Measurements from ENCODE around the gene BRINP1.
A peak's percentile ranks its signal among the peaks of the same experiment; 100 is the strongest.

The BRINP1 gene

DNA sequence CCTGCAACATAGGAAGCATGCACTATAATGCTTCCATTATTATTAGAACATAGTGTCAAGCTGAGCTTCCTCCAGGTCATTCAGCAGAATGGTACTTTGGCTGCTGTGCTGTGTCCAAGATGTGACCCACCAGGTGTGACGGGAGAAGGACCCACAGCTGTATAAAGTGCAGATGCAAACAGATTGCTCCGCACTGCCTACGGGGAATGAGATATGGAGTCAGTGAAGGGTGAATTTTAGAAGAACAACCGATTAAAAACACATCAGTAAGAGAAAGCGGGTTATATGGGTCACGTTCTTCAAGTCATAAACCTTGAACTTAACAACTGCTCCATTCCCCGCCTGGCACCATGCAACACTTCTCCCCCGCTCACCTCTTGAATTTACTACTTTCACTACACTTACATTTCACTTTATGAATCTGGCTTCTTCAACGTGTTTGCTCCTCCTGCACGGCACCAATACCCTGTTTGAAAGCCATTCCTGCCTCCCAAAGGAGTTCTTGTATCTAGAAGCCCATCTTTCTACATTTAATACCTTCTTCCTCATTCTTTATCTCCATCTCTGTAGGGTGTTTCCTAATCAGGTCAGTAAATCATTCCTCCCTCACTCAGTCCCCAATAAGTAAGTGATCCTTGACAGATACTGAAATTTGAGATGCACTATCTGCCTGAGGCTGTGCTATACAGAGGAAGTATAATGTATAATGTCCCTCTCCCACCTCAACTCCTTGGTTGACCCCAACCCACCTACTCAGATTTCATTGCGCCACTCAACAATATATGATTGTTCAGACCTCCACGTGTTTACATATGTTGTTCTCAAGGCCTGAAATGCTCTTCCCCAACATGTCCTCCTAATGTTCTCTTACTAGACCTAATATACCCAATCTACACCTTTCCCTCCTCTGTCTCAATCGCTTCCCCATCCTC, 25.9 kb downstream of the BRINP1 start:
- no peak for FAIRE-seq
- no peak for DNase-seq (ENCODE audit: low spot score)

GRCh38 chr9:119339056-119339455, 30.2 kb downstream of the BRINP1 start:
- no peak for FAIRE-seq

GRCh38 chr9:119337573-119337972, 31.7 kb downstream of the BRINP1 start:
- DNase-seq (ENCODE audit: low spot score) (no peak), FAIRE-seq (no peak)

More at GRCh38 chr9:119339056-119339455, 30.2 kb downstream of the BRINP1 start:
- no peak for DNase-seq (ENCODE audit: low spot score)

- FAIRE-seq, result no peak
- no peak for DNase-seq (ENCODE audit: low spot score)
Measured at GRCh38 chr9:119334745-119335144, 34.5 kb downstream of the BRINP1 start.

- no peak for FAIRE-seq
- no peak for DNase-seq (ENCODE audit: low spot score)
Measured at GRCh38 chr9:119333507-119334229, 35.6 kb downstream of the BRINP1 start.

DNA sequence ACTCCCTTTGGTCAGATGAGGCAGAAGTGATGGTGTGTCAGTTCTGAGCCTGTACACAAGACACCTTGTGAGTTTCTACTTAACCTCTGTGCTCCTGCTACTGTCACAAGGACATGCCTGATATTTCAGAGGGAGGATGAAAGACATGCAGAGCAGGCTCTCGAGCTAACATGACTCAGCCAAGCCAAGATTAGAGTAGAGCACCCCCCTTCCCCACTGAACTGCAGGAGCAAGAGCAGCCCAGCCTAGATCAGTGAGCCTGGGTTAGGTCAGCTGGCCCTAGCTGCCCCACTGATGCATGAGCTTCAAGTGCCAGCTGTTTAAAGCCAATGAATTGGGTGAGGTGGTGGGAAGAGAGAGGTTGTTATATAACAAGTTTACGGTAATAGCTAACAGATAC, 36.7 kb downstream of the BRINP1 start:
- no peak for FAIRE-seq

GRCh38 chr9:119322184-119322583, 47.1 kb downstream of the BRINP1 start:
- FAIRE-seq, result peak; percentile 98
- DNase-seq (ENCODE audit: low spot score), result peak; percentile 85

More for the DNA sequence above, 36.7 kb downstream of the BRINP1 start:
- DNase-seq (ENCODE audit: low spot score), result no peak

GRCh38 chr9:119318371-119318770, 50.9 kb downstream of the BRINP1 start:
- no peak for FAIRE-seq

DNA sequence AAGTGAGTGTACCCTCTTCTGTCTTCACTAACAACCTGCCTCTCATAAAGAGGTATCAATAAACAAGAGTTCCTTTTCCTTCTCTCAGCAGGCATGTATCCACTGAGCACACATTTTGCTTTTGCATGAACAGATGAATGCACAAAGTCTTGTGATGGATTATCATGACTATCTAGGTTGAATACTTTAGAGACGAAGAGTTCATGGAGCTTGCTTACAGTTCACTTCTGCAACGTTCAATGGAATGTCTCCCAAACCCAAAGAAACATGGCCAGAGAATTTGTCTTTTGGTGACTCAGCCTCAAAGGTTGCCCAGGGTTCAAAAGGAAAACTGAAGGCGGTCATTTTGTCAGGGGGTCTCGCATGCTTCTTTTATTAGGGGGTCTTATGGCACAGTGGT, 55.4 kb downstream of the BRINP1 start:
- DNase-seq (ENCODE audit: low spot score) (no peak), FAIRE-seq (no peak)

More at GRCh38 chr9:119318371-119318770, 50.9 kb downstream of the BRINP1 start:
- DNase-seq (ENCODE audit: low spot score), result no peak

DNA sequence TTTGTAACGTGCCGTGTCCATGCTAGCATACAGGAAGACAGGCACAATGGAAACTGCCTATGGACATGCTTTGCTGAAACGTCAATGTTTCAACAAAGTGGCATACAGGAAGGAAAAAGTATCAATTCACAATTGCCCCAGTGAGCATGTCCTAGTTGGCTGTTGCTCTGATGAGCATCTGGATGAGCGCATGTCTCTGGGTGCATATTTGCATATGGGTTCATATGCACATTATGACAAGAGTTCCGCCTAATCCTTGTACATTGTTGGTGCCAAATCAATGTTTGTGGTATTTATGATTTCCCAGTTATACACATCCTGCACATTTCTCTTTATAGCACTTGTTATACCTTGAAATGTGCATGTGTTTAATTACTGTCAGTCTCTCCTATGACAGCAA, 58.5 kb downstream of the BRINP1 start:
- no peak for FAIRE-seq
- no peak for DNase-seq (ENCODE audit: low spot score)

- FAIRE-seq, result no peak
- no peak for DNase-seq (ENCODE audit: low spot score)
Measured at GRCh38 chr9:119307471-119307870, 61.8 kb downstream of the BRINP1 start.

DNA sequence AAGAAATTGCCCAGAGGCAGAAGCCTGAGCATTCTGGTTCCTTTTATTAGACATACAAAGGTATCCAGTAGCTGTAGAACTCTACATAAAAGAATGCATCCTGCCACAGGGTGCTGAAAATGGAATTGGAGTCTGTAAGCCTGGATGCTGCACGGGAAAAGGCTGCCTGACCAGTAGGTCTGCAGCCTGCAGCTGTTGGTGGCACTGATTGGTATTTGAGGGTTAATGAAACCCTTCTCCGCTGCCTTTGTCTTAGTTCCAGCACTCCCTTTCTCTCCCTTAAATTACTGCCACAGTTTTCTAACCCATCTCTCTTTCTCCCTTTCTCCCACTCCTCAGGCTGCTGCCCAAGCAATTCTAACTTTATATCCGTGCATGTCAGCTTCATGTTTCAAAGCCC, 64.7 kb downstream of the BRINP1 start:
- DNase-seq (ENCODE audit: low spot score) (no peak), FAIRE-seq (no peak)

GRCh38 chr9:119302988-119303698, 66.1 kb downstream of the BRINP1 start:
- DNase-seq (ENCODE audit: low spot score) (no peak), FAIRE-seq (no peak)

- no peak for FAIRE-seq
- no peak for DNase-seq (ENCODE audit: low spot score)
Measured at GRCh38 chr9:119298076-119298853, 71.0 kb downstream of the BRINP1 start.

GRCh38 chr9:119291554-119291953, 77.7 kb downstream of the BRINP1 start:
- DNase-seq (ENCODE audit: low spot score) (no peak), FAIRE-seq (no peak)

GRCh38 chr9:119289740-119290433, 79.3 kb downstream of the BRINP1 start:
- DNase-seq (ENCODE audit: low spot score) (peak; percentile 47), FAIRE-seq (peak; percentile 71)

GRCh38 chr9:119284587-119285337, 84.5 kb downstream of the BRINP1 start:
- DNase-seq (ENCODE audit: low spot score) (peak; percentile 26), FAIRE-seq (peak; percentile 83)

DNA sequence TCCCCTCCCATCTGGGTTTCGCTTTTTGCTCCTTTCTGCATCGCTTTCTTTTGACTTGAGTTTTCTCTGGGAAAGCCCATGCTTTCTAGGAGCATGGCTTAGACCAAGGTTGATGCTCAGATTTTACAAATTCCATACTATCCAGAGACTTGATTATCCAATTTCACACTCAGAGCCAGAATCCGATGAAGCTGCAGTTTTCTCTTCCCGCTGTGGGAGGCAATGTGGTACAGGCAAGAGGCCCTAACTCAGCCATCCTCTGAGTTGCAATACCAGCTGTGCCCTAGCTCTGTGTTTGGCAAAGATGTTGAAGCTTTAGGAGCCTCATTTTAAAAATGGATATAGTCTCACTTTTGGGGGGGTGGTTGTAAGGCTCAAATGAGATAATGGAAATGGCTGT, 85.1 kb downstream of the BRINP1 start:
- no peak for DNase-seq (ENCODE audit: low spot score)
- FAIRE-seq, result peak; percentile 17

DNA sequence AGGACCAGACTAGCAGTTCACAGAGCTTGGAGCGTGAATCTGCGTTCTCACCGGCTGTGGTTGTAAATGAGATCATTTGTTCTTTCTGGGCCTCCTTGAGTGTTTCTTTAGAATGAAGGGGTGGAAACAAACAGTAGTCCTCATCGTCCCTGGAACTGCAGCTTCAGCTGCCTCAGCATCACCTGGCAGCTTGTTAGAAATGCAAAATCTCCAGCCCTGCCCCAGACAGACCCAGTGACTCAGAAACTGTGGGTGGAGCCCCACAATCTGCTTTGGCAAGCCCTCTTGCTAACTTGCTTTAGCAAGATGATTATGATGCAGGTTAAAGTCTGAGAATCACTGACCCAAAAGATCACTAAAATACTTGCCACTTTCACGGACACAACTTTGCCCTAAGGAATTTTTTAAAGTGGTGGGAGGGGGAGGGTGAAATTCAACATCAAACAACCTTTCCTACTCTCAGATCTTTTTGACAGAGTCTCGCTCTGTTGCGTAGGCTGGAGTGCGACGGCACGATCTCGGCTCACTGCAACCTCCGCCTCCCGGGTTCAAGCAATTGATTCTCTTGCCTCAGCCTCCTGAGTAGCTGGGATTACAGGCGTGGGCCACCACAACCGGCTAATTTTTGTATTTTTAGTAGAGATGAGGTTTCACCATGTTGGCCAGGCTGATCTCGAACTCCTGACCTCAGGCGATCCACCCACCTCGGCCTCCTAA, 86.0 kb downstream of the BRINP1 start:
- FAIRE-seq (peak; percentile 84), DNase-seq (ENCODE audit: low spot score) (peak; percentile 41)
